ENCODE data around the gene ZNF841. TPM values are rescaled to one million over a fixed set of nuclear protein-coding genes. Genes with fewer than 3 reads are reported as not detected.

ZNF841 gene
- total RNA-seq, 2 donors from 2014 or later = 27.3 to 37.7 TPM

- Mint-ChIP-seq H3K27me3 (ENCODE audit: insufficient read depth) (no peaks in the 10 kb centered on the region), H3K36me3 (ENCODE audit: low read depth) (peaks cover 92% of the 10 kb centered on the region), H3K27ac (no peak overlapping the region), H3K4me1 (peaks cover 8% of the 10 kb centered on the region), H3K9me3 (peaks cover 92% of the 10 kb centered on the region), H3K4me3 (no peak overlapping the region)
- Histone ChIP-seq H3K27me3 (ENCODE audit: control insufficient read depth, insufficient read depth, low read length, poor library complexity, severe bottlenecking) (no peaks in the 10 kb centered on the region), H3K4me3 (ENCODE audit: low read length) (peak overlapping the region; percentile 70), H3K4me1 (ENCODE audit: control insufficient read depth, insufficient read depth, low read length) (no peaks in the 10 kb centered on the region), H3K9me3 (ENCODE audit: control insufficient read depth, low read length) (peaks cover 94% of the 10 kb centered on the region), H3K36me3 (ENCODE audit: control insufficient read depth, insufficient read depth, low read length) (peaks cover 87% of the 10 kb centered on the region), H3K27ac (ENCODE audit: low read depth, low read length) (no peak overlapping the region), H3K9ac (ENCODE audit: extremely low read depth, low read length, poor library complexity, severe bottlenecking) (no peak overlapping the region)
- no peak for DNase-seq
- TF ChIP-seq, protein P1, sequence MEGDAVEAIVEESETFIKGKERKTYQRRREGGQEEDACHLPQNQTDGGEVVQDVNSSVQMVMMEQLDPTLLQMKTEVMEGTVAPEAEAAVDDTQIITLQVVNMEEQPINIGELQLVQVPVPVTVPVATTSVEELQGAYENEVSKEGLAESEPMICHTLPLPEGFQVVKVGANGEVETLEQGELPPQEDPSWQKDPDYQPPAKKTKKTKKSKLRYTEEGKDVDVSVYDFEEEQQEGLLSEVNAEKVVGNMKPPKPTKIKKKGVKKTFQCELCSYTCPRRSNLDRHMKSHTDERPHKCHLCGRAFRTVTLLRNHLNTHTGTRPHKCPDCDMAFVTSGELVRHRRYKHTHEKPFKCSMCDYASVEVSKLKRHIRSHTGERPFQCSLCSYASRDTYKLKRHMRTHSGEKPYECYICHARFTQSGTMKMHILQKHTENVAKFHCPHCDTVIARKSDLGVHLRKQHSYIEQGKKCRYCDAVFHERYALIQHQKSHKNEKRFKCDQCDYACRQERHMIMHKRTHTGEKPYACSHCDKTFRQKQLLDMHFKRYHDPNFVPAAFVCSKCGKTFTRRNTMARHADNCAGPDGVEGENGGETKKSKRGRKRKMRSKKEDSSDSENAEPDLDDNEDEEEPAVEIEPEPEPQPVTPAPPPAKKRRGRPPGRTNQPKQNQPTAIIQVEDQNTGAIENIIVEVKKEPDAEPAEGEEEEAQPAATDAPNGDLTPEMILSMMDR (conservative IDR thresholded peaks at IDR 0.05) = no peak
- 96% methylated on average over 5 to 14 of the region's 15 CpGs for WGBS, 2 experiments (ENCODE audit: insufficient coverage in 1 of 2, insufficient read length in 1 of 2)
Observed at GRCh38 chr19:52022193-52022592, 73.4 kb downstream of the ZNF841 start.

DNA sequence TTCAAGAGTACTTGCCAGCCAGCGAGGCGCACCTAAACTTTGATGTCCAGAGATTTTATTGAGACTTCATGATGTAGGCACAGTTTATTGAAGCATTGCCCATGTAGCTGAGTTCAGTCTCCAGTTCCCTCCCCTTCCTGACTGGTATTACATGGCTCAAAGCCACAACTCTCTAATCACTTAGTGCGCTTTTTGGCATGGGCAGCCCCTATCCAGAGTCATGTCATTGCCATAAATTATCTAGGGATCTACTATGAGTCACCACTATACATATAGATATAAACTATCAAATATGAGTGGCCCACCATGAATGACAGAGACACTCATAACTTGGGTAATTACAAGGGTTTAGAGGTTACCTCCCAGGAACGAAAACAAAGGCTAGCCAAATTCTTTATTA lies 75.1 kb downstream of the ZNF841 start:
- H3K9me3 ChIP-seq (ENCODE audit: control insufficient read depth, low read length) = peaks cover 99% of the 10 kb centered on the region
- H3K27me3 ChIP-seq (ENCODE audit: control insufficient read depth, insufficient read depth, low read length, poor library complexity, severe bottlenecking) = no peaks in the 10 kb centered on the region
- DNase-seq = no peak
- Mint-ChIP-seq H3K27ac (no peak overlapping the region), H3K36me3 (ENCODE audit: low read depth) (peaks cover 96% of the 10 kb centered on the region), H3K27me3 (ENCODE audit: insufficient read depth) (no peaks in the 10 kb centered on the region), H3K4me1 (no peaks in the 10 kb centered on the region), H3K4me3 (no peak overlapping the region), H3K9me3 (peaks cover 92% of the 10 kb centered on the region)
- H3K4me3 ChIP-seq (ENCODE audit: low read length) = peak overlapping the region; percentile 70
- H3K27ac ChIP-seq (ENCODE audit: low read depth, low read length) = no peak overlapping the region
- TF ChIP-seq, protein P1 (conservative IDR thresholded peaks at IDR 0.05) = no peak
- WGBS, 2 experiments (ENCODE audit: insufficient coverage in 1 of 2, insufficient read length in 1 of 2) = 93% methylated on average over 3 to 4 of the region's 4 CpGs
- H3K4me1 ChIP-seq (ENCODE audit: control insufficient read depth, insufficient read depth, low read length) = no peaks in the 10 kb centered on the region
- H3K36me3 ChIP-seq (ENCODE audit: control insufficient read depth, insufficient read depth, low read length) = peaks cover 97% of the 10 kb centered on the region
- no peak overlapping the region for H3K9ac ChIP-seq (ENCODE audit: extremely low read depth, low read length, poor library complexity, severe bottlenecking)

Other genes starting within 250 kb of the ZNF841 start
- 10 to 100 TPM; 25.8 to 31.1 TPM for gene ZNF577, start 207.8 kb downstream of the ZNF841 start, total RNA-seq
- 10 to 100 TPM; 61.0 to 69.3 TPM for gene ZNF649, start 190.7 kb downstream of the ZNF841 start, total RNA-seq
- gene ZNF613, start 168.3 kb downstream of the ZNF841 start, total RNA-seq = 10 to 100 TPM; 17.5 to 22.5 TPM
- gene ZNF350, start 108.9 kb downstream of the ZNF841 start, total RNA-seq = 10 to 100 TPM in 1 of 2 donors, 1 to 10 TPM in 1; 8.3 to 11.2 TPM
- gene ZNF615, start 87.6 kb downstream of the ZNF841 start, total RNA-seq = 10 to 100 TPM; 19.3 to 29.1 TPM
- 10 to 100 TPM; 46.2 to 66.7 TPM for gene ZNF614, start 67.4 kb downstream of the ZNF841 start, total RNA-seq
- gene ZNF432, start 46.9 kb downstream of the ZNF841 start, total RNA-seq = 10 to 100 TPM; 21.3 to 31.0 TPM
- 10 to 100 TPM; 23.5 to 24.5 TPM for gene ZNF616, start 44.2 kb upstream of the ZNF841 start, total RNA-seq
- gene ZNF836, start 75.9 kb upstream of the ZNF841 start, total RNA-seq = 10 to 100 TPM; 22.1 to 26.2 TPM
- 100 to 1,000 TPM; 345 to 348 TPM for gene PPP2R1A, start 94.3 kb upstream of the ZNF841 start, total RNA-seq
- 10 to 100 TPM; 31.2 to 41.6 TPM for gene ZNF766, start 173.8 kb upstream of the ZNF841 start, total RNA-seq
- 10 to 100 TPM; 31.1 to 38.5 TPM for gene ZNF480, start 201.4 kb upstream of the ZNF841 start, total RNA-seq
- gene ZNF610, start 240.5 kb upstream of the ZNF841 start, total RNA-seq = 10 to 100 TPM in 1 of 2 donors, 1 to 10 TPM in 1; 8.1 to 15.2 TPM

Measured in endodermal cell (in vitro differentiated cells).